ENCODE results near the gene PEX13.

DNA sequence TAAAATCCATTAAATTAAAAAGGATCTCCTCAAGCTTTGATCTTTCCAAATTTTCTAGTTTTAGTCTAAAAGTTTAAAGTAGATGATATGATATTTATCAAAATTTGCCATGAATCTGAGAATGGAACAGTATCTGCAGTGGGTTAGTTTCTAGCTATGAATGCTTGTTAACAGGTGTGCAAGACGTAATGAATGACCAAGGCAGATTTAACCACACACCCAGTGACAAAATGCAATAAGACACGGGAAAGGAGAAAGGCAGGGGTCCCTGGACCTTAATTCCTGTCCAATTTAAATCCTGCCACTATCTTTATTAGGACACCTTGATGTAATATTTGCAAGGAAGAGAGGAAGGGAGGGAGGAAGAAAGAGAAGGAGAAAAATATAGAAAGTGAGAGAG is 30.5 kb upstream of the PEX13 start:
- TF ChIP-seq POLR2A (IDR thresholded peaks at IDR 0.05; ENCODE audit: low read length) = no peak
- TF ChIP-seq, protein P1, sequence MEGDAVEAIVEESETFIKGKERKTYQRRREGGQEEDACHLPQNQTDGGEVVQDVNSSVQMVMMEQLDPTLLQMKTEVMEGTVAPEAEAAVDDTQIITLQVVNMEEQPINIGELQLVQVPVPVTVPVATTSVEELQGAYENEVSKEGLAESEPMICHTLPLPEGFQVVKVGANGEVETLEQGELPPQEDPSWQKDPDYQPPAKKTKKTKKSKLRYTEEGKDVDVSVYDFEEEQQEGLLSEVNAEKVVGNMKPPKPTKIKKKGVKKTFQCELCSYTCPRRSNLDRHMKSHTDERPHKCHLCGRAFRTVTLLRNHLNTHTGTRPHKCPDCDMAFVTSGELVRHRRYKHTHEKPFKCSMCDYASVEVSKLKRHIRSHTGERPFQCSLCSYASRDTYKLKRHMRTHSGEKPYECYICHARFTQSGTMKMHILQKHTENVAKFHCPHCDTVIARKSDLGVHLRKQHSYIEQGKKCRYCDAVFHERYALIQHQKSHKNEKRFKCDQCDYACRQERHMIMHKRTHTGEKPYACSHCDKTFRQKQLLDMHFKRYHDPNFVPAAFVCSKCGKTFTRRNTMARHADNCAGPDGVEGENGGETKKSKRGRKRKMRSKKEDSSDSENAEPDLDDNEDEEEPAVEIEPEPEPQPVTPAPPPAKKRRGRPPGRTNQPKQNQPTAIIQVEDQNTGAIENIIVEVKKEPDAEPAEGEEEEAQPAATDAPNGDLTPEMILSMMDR (IDR thresholded peaks at IDR 0.05) = no peak
- TF ChIP-seq, protein P2, sequence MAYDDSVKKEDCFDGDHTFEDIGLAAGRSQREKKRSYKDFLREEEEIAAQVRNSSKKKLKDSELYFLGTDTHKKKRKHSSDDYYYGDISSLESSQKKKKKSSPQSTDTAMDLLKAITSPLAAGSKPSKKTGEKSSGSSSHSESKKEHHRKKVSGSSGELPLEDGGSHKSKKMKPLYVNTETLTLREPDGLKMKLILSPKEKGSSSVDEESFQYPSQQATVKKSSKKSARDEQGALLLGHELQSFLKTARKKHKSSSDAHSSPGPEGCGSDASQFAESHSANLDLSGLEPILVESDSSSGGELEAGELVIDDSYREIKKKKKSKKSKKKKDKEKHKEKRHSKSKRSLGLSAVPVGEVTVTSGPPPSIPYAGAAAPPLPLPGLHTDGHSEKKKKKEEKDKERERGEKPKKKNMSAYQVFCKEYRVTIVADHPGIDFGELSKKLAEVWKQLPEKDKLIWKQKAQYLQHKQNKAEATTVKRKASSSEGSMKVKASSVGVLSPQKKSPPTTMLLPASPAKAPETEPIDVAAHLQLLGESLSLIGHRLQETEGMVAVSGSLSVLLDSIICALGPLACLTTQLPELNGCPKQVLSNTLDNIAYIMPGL (CRISPR knock-in tag; IDR thresholded peaks at IDR 0.05; ENCODE audit: borderline replicate concordance) = no peak
- TF ChIP-seq NR3C1 (IDR thresholded peaks at IDR 0.05) = no peak
- TF ChIP-seq CHD2 (IDR thresholded peaks at IDR 0.05; ENCODE audit: low read length, partially characterized antibody) = no peak

Data from A549 (cell line).